HG03354 (cell line): ENCODE measurements around the gene COX7A2.

Experiments used
- ATAC-seq: cut with Tn5 transposase; IDR thresholded peaks from one replicate; pipeline ENCODE4 v1.9.1; 2021; ENCODE audit warnings: mild to moderate bottlenecking; ENCODE audit not compliant: unreplicated experiment, poor library complexity, severe bottlenecking

COX7A2 gene

DNA sequence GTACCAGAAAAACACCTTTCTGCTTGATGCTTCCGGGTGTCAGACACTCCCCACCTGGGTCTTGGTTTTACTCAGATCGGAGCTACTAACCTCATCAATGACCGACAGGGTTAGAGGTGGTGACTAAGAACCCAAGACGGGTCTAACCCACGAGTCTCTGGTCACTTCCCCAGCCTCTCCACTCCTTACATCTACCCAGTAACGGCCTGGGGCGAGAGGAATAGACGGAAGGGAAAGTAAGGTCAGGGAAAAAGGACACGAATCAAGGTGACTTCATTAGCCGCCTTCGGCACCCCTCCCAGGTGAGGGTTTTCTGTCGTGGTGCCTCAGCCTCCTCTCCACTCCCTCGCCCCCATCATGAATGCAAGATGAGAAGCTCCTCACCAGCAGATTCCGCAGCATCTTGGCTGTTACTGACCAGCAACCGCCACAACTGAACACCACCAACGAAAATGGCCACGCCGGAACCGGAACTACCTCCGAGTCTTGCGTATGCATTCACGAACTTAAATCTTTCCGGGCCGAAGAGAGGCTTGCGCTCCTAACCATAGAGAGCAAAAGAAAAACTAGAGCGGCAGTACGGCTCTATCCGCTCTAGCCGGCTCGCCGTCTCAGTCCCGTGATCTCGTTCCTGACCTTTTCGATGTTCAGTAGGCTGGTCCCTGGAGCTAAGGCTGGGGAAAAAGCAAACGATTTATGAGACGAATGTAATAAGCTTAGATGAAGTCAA is at the start of gene COX7A2:
Gene COX7A2, minus strand, starts transcription at position 469 of the 730 bp plus-strand sequence. Its CDS starts 67 bp downstream, at position 402.
- peak; percentile 97 for ATAC-seq

DNA sequence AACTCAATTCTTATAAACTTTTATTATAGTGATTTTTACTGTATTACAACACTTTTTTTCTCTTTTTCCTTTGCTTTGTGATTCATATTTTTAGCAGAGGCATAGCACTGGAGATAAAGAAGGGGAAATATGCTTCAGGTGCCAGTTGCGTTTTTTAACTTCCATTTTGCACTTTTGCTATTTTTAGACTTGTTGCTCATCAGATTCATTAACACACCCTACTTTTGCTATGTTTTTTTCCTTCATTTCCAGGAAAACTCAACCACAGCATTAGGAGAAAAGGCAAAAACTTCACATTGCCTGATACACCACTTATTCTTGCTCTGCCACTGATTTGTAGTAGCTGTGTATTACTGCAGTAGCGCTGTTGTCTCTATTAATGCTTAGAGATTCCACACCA is 49.0 kb upstream of the COX7A2 start:
- ATAC-seq: no peak

DNA sequence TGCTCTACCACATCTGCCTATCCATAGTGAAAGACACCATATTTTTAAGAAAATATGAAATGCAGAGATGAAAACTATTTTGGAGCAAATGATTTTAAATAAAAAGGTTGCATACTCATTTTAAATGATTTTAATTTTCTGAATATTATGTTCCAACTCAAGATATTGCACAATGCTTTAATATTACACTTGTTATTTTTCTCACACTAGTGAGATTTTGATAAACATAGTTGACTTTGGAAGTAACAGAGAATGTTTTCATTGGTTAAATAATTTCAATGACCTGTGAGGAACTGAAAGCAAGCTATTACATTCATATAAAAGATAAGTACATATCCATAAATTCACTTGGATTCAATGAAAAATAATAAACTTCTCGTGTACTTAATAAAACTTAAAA is 48.1 kb upstream of the COX7A2 start:
- ATAC-seq: no peak

- no peak for ATAC-seq
Observed at GRCh38 chr6:75291331-75291730, 47.7 kb upstream of the COX7A2 start.

DNA sequence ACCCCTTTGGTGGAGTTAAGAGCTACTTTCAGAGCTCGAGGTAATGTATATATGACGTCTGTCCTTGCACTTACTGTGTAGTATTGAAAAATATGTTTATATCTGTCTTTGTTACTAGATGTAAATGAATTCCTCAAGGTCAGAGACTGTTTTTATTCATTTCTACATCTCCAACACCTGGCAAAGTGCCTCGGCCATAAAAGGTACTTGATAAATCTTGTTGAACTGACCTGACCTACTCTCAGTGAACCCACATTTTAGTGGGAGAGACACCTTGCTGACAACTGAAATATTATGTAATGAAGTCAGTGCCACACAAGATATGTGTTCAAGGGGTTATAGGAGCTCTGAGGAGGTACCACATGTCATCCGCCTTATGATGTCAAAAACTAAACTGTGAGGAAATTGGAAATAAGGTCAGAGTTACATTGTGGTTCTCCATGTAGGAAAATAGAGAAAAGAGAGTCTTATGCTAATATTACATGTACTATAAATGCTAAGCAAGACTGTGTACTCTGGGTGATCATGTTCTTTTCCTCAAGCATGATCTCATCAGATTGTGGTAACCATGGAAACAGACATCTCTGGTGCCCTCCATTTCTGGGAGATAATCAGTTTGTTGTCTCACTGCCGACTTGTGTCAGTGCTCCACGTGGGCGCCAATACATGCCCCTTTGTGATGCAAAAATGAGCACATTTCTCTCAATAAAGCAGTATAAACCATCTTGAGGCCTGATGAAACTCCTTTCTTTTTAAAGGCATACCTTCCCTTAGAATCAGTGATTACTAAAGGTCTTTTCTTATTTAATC is 46.7 kb upstream of the COX7A2 start:
- no peak for ATAC-seq

DNA sequence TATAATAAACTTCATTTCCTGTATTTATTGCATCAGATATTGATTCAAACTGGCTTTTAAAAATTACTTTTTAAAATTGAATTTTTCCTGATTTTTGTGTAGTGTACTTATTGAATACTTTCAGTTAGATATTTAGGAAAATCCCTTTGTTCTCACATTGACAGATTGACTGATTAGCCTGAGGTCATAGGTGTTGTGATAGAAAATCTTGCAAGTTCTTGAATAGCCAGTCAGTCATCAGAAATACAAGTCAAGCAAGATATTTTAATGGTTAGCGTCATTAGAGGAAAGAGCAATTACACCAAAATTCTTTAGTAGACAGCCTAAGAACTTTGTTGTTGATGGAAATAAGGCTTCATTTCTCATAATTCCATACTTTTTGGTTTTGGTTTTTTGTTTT is 44.4 kb upstream of the COX7A2 start:
- ATAC-seq: no peak

DNA sequence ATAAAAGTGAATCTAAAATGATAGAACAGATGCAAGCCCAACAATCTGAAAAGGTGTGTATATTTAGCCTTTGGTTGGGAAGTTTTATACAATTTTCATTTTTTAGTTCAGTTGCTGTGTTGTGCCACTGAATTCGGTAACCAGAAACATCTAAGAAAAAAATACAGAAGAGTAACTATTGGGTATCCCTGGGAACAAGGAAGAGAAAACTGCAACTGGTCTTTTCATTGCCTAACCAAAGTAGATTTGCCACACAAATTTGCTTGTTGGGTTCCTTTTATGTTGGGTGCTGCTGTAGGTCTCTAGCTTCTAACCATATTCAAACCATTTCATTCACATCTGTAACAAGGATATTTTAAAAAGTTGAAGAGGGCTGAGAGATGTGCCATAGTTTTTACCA is 43.8 kb upstream of the COX7A2 start:
- ATAC-seq: no peak

DNA sequence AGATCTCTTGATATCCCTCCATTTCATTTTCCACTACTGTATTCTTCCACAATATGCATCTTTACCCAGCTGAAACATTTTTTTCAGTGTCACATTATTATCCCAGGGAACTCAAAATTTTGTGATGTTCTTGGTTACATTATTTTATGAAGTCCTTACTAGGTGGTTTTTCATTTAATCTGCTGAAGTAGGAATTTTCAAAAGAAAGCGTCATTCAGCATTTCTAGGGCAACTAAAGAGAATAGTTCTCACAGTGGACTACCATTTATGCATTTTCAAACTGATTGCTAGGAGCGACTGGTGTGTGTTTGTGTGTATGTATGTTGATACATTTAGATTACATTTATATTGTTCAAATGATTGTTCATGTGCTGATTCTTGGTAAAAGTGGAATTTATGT is 43.4 kb upstream of the COX7A2 start:
- no peak for ATAC-seq

DNA sequence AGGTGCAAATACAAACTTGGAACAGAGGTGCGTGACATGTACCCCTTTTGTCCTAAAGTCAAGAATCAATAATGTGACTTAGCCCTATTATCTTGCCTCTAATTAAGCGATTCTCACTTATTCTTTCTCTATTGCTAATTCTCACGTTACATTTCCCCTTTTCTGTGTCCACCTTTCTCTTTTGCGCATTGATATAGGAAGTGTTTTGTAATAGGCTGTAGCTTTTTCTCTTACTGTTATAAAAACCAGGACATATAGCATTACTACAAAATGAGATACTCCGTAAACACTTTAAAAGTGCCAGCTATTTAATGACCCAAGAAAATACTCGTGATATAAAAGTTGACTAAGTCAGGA is 41.7 kb upstream of the COX7A2 start:
- peak; percentile 3 for ATAC-seq

- peak; percentile 86 for ATAC-seq
Observed at GRCh38 chr6:75284632-75285282, 41.2 kb upstream of the COX7A2 start, which contains the start of gene TMEM30A. Gene TMEM30A (minus strand): TSS chr6:75284792. CDS start chr6:75284638, 154 bp downstream.

DNA sequence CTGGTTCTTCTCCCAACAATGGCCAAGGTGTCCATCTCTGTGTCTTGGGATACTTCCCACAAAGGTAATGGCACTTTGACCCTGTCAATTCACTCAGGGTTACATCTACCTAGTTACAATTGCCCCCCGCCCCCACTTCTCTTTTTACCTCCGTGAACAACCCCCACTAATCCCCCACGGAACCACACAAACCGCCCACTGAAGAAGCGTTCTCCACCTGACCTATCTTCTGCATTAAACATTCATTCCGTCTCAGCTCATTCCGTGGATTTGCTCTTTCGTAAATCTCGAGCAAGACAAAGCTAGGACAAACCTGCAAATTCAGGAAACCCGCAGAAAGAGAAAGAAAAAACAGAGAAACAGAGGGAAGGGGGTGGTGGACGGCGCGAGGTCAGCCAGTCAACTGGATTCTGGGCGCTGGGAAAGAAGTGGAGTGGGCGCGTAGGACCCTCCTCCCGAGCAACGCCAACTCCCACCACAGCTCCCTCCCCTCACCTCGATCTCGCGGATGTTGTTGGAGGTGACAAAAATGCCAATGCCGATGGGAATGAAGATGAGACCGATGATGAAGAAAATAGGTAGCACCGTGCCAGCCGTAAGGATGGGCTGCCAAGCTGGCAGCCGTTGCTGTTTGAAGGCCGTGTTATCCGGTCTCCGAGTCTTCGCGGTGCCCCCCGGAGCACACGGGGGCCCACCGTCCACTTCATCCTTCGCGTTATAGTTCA is 40.5 kb upstream of the COX7A2 start:
- peak; percentile 12 for ATAC-seq

- ATAC-seq: no peak
Observed at GRCh38 chr6:75282706-75283105, 39.1 kb upstream of the COX7A2 start.

DNA sequence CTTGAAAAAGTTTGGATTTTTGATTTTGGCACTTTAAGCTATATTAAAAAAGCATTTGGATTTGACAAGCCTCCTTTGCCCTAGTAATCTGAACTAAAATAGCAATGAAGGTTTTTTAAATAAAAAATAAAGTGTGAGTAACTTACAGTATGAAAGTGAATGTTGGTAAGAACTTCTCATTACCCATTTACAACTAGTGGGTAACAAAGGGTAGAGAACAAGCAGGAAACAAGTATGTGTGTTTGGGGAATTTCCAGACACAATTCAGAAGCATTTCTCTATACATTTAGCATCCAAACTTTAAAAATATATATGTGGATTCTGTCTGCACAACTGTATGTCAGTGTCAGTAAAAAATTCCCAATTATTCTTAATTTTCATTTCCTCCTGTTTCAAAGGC is 38.1 kb upstream of the COX7A2 start:
- no peak for ATAC-seq

GRCh38 chr6:75280131-75280855 is 36.7 kb upstream of the COX7A2 start:
- ATAC-seq: no peak

- ATAC-seq: no peak
Observed at GRCh38 chr6:75279418-75279817, 35.8 kb upstream of the COX7A2 start.

DNA sequence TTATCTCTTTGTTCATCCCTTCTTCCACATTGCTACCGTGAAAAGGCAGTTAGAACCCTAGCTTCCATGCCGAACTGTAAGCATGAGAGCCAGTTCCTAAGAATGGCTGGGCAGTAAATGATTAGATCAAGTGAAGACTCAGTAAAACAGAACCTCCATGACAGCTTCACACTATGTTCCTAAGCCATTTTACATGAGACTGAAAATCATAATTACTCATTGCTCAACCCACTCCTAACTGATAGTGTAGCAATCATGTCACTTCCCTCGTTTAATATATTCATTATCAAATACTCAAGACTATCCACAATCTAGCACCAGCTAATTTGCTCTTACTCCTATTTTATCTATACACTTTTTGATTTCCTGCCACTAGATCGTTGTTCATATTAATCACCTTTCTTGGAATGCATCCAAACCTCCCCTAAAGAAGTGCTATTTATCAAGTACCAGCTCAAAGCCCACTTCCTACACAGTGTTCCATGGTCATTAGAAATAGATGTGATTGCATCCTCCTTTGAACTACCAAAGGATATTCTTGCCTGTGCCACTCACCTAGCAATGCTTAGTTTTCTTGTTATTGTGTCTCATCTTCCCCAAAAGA is 35.0 kb upstream of the COX7A2 start:
- ATAC-seq: no peak

DNA sequence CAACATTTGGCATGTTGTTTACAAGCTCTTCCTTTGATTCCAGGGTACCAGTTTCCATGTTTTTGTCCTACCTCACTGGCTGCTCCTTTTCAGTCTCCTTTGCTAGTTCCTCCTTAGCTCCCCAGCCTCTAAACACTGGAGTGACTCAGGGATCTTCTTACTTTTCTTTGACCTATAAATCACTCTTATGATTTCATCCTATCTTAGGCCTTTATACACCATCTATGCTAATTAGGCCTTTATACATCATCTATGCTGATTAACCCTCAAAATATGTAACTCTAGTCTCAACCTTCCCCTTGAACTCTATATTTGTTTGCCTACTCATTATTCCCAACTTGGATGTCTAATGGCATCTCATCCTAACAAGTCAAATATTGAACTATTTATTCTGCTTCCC is 31.5 kb upstream of the COX7A2 start:
- no peak for ATAC-seq

GRCh38 chr6:75273009-75273408 is 29.4 kb upstream of the COX7A2 start:
- no peak for ATAC-seq
